B cell (primary cell): ENCODE measurements around the gene ATP5MC2. TPM values are rescaled to one million over a fixed set of nuclear protein-coding genes. Genes with fewer than 3 reads are reported as not detected.

ENCODE experiments used
- ATAC-seq: fragments of 200-7000 bp; cut with Tn5 transposase; one replicate; pipeline ENCODE4 v1.10.0; 2021; ENCODE audit warnings: low read depth, mild to moderate bottlenecking, moderate number of reproducible peaks, moderate library complexity
- CTCF ChIA-PET: fragments of 350-600 bp; sonication (Branson Sonifier 250); formaldehyde crosslinking; loops from one replicate; lab custom pipeline; 2021; ENCODE audit warnings: antibody characterized with exemption, inconsistent platforms; lab: Charles Lee
- POLR2A ChIA-PET: fragments of 350-600 bp; sonication (Branson Sonifier 250); formaldehyde crosslinking; loops from one replicate; lab custom pipeline; 2021; ENCODE audit warnings: antibody characterized with exemption; lab: Charles Lee
- DNase-seq: peaks from one replicate; pipeline ENCODE4 v3.0.0; 2013
- H2AFZ ChIP-seq: 2 replicates; pipeline ENCODE4 v1.6.1; 2012; ENCODE audit warnings: mild to moderate bottlenecking, low read depth, low read length; ENCODE audit not compliant: insufficient read depth, poor library complexity, severe bottlenecking
- H3K27ac ChIP-seq, 2 donors: 1 replicate in 1 of 2; 2 replicates in 1 of 2; pipeline ENCODE4 v1.5.1; 2012 to 2013; ENCODE audit warnings: low read length in 2 of 2, mild to moderate bottlenecking in 2 of 2, moderate library complexity in 1 of 2
- H3K27me3 ChIP-seq, 4 experiments: fragments of 200-600 bp in 1 of 4; sonication (generic) in 1 of 4; replicated peaks in 1 of 4; 1 replicate in 2 of 4; 2 replicates in 2 of 4; pipeline versions ENCODE4 v1.6.1 to v1.7.0; 2013 to 2016; ENCODE audit warnings: low read length in 3 of 4, mild to moderate bottlenecking in 2 of 4, mixed read lengths in 1 of 4, moderate library complexity in 1 of 4; ENCODE audit not compliant: insufficient read depth in 4 of 4, control insufficient read depth in 3 of 4; ENCODE audit errors: control extremely low read depth in 1 of 4
- H3K36me3 ChIP-seq, 2 experiments: replicated peaks in 1 of 2; 1 replicate in 1 of 2; 2 replicates in 1 of 2; pipeline versions ENCODE4 v1.6.1 to v1.7.1; 2013; ENCODE audit warnings: low read length in 1 of 2; ENCODE audit not compliant: insufficient read depth in 2 of 2, control insufficient read depth in 1 of 2; ENCODE audit errors: control extremely low read depth in 1 of 2, extremely low read depth in 1 of 2
- H3K4me1 ChIP-seq, 2 donors: fragments of 200-600 bp in 1 of 2; sonication (generic) in 1 of 2; 1 replicate in 1 of 2; 2 replicates in 1 of 2; pipeline versions ENCODE4 v1.5.1 to v1.6.1; 2013 to 2017; ENCODE audit warnings: low read length in 2 of 2; ENCODE audit not compliant: control insufficient read depth in 2 of 2, insufficient read depth in 2 of 2
- H3K4me2 ChIP-seq: replicated peaks from 2 replicates; pipeline ENCODE3; 2012; ENCODE audit warnings: mild to moderate bottlenecking, low read depth, low read length; ENCODE audit not compliant: poor library complexity, severe bottlenecking
- H3K4me3 ChIP-seq, 5 experiments: fragments of 200-600 bp in 1 of 5; sonication (generic) in 1 of 5; 1 replicate in 3 of 5; 2 replicates in 2 of 5; pipeline versions ENCODE4 v1.5.1 to v1.7.0; 2011 to 2016; ENCODE audit warnings: low read length in 4 of 5, mild to moderate bottlenecking in 4 of 5, low read depth in 2 of 5, control low read depth in 1 of 5, moderate library complexity in 1 of 5; ENCODE audit not compliant: insufficient read depth in 1 of 5; ENCODE audit errors: control extremely low read depth in 1 of 5, extremely low read depth in 1 of 5
- H3K79me2 ChIP-seq: fragments of 200-600 bp; sonication (generic); one replicate; pipeline ENCODE4 v1.6.0; 2016; ENCODE audit warnings: low read length; ENCODE audit not compliant: control insufficient read depth, insufficient read depth
- H3K9ac ChIP-seq: fragments of 200-600 bp; sonication (generic); 2 replicates; pipeline ENCODE4 v1.6.1; 2017; ENCODE audit warnings: mild to moderate bottlenecking, low read length, moderate library complexity
- H3K9me3 ChIP-seq, 3 donors: one replicate each; pipeline versions ENCODE4 v1.6.1 to v1.7.1; 2013; ENCODE audit warnings: low read length in 2 of 3; ENCODE audit not compliant: control insufficient read depth in 2 of 3, insufficient read depth in 1 of 3; ENCODE audit errors: control extremely low read depth in 1 of 3
- H4K20me1 ChIP-seq: 2 replicates; pipeline ENCODE4 v1.6.0; 2012; ENCODE audit warnings: mild to moderate bottlenecking, low read length; ENCODE audit not compliant: insufficient read depth, control insufficient read depth, poor library complexity, severe bottlenecking
- H3K27ac Mint-ChIP-seq: one replicate; pipeline ENCODE4 v1.8.0; 2021; ENCODE audit warnings: mixed read lengths
- H3K27me3 Mint-ChIP-seq: one replicate; pipeline ENCODE4 v1.8.0; 2021; ENCODE audit warnings: mixed read lengths
- H3K4me1 Mint-ChIP-seq: one replicate; pipeline ENCODE4 v1.8.0; 2021; ENCODE audit warnings: mixed read lengths
- H3K4me3 Mint-ChIP-seq: one replicate; pipeline ENCODE4 v1.8.0; 2021; ENCODE audit warnings: mixed read lengths
- H3K9me3 Mint-ChIP-seq: one replicate; pipeline ENCODE4 v1.8.0; 2022; ENCODE audit warnings: mixed read lengths; ENCODE audit not compliant: insufficient read depth
- EZH2 ChIP-seq: IDR thresholded peaks from 2 replicates; pipeline ENCODE4 v1.6.1; 2012; ENCODE audit warnings: borderline replicate concordance, low read depth, mild to moderate bottlenecking, moderate library complexity, low read length; ENCODE audit not compliant: insufficient read depth, poor library complexity, severe bottlenecking
- WGBS: methylation state at CpG from one replicate; pipeline ENCODE4 v1.1.5; 2013; ENCODE audit warnings: missing lambda C conversion rate; ENCODE audit not compliant: insufficient coverage; 5-methylcytosine and 5-hydroxymethylcytosine counted together
- intact Hi-C: fragments of 100-400 bp; cut with micrococcal nuclease; formaldehyde crosslinking; loops from one replicate; pipeline ENCODE4 v1.10.0; 2022
- polyA plus RNA-seq: library from polyadenylated mRNA; depleted of rRNA; stranded (reverse); fragments of >200 nt; gene quantifications from 2 replicates; pipeline ENCODE4 v1.2.3, GENCODE V29; 2012
- total RNA-seq, 2 donors: library from RNA; stranded (reverse); fragments of 120-200 nt in 1 of 2; gene quantifications; 1 replicate in 1 of 2; 2 replicates in 1 of 2; pipeline versions ENCODE4 v1.2.3 to v1.2.4, GENCODE V29; 2013 to 2022
- TF ChIP-seq, protein P1 (sequence below): fragments of 200-600 bp; IDR thresholded peaks from one replicate; pipeline ENCODE4 v1.8.0; 2022; ENCODE audit warnings: antibody characterized with exemption, mild to moderate bottlenecking

Gene ATP5MC2
- total and polyA plus RNA-seq, 2 donors (not counting 1 experiment from before 2014, with no cell fraction given), result 212 to 435 TPM

DNA sequence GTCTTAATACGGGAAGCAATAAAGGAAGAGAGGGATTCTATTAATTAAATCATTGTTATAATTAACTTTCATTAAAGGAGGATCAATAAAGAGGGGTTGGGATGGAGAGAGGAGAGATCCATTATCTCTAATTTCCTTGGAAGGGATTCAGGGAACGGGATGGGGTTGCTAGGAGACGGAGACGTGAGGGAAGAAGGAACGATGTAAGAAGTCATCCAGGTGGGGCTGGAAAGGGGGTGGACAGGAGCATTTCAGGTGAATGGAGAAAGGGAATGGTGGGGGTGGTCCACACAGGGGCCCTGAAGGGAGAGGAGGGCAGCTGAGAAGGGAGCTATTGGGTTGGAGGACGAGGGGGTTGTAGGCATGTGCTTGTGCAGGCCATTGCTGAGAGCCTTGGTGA, 34.2 kb upstream of the ATP5MC2 start:
- Histone ChIP-seq H3K4me2 (no peak overlapping the region), H3K9me3 (no peaks in the 10 kb centered on the region), H3K4me3 (no peak overlapping the region), H3K9ac (no peak overlapping the region), H3K4me1 (peaks cover 0 to 5% of the 10 kb centered on the region in 2 donors), H3K27me3 (peaks cover 0 to 14% (median 0%) of the 10 kb centered on the region in 4 experiments), H4K20me1 (no peaks in the 10 kb centered on the region), H3K27ac (no peak overlapping the region), H2AFZ (no peak overlapping the region), H3K36me3 (peaks cover 0 to 26% of the 10 kb centered on the region in 2 experiments), H3K79me2 (no peaks in the 10 kb centered on the region)
- intact Hi-C loops, result no loop called here
- Mint-ChIP-seq H3K9me3 (no peaks in the 10 kb centered on the region), H3K4me3 (no peak overlapping the region), H3K27ac (no peak overlapping the region), H3K27me3 (peaks cover 17% of the 10 kb centered on the region), H3K4me1 (peaks cover 3% of the 10 kb centered on the region)
- 89% methylated on average over 5 of the region's 6 CpGs for WGBS
- TF ChIP-seq, protein P1, sequence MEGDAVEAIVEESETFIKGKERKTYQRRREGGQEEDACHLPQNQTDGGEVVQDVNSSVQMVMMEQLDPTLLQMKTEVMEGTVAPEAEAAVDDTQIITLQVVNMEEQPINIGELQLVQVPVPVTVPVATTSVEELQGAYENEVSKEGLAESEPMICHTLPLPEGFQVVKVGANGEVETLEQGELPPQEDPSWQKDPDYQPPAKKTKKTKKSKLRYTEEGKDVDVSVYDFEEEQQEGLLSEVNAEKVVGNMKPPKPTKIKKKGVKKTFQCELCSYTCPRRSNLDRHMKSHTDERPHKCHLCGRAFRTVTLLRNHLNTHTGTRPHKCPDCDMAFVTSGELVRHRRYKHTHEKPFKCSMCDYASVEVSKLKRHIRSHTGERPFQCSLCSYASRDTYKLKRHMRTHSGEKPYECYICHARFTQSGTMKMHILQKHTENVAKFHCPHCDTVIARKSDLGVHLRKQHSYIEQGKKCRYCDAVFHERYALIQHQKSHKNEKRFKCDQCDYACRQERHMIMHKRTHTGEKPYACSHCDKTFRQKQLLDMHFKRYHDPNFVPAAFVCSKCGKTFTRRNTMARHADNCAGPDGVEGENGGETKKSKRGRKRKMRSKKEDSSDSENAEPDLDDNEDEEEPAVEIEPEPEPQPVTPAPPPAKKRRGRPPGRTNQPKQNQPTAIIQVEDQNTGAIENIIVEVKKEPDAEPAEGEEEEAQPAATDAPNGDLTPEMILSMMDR, result no peak
- no peak for TF ChIP-seq EZH2
- DNase-seq (no peak), ATAC-seq (no peak)
- CTCF ChIA-PET, result interaction anchor here (10.0 kb wide), 1 partner anchor 35 kb away, joined by 207 read pairs; no protein-coding TSS in a partner anchor
- POLR2A ChIA-PET, result no interaction called here

DNA sequence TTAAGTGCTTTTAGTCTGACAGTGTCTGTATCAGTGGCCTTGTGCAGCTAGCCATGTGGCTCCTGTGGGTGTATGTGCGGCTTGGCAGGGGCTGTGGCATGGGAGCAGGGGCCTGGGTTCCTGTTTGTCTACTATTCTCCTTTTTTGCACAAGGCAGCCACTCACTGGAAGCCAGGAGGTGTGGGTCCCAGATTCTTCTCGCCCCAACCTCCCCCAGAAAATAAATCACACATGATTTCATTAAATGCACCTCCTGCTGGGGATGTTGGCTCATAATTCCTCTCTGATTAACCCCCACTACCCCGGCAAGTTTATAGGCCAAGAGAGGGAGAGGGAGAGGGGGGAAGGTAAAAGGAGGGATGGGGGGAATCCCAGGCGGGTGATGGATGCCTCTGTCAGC, 33.8 kb upstream of the ATP5MC2 start:
- intact Hi-C loops, result no loop called here
- H3K9ac ChIP-seq, result no peak overlapping the region
- H3K4me2 ChIP-seq, result no peak overlapping the region
- H3K4me3 ChIP-seq, result no peak overlapping the region
- POLR2A ChIA-PET, result no interaction called here
- no peak overlapping the region for H2AFZ ChIP-seq
- H3K79me2 ChIP-seq, result no peaks in the 10 kb centered on the region
- 88% methylated on average over 1 of the region's 4 CpGs for WGBS
- no peak overlapping the region for H3K27ac ChIP-seq
- H4K20me1 ChIP-seq, result no peaks in the 10 kb centered on the region
- H3K9me3 ChIP-seq, result no peaks in the 10 kb centered on the region
- TF ChIP-seq EZH2, result no peak
- TF ChIP-seq, protein P1, result no peak
- ATAC-seq (no peak), DNase-seq (no peak)
- H3K9me3 Mint-ChIP-seq, result no peaks in the 10 kb centered on the region
- H3K27me3 ChIP-seq, result peaks cover 0 to 15% (median 0%) of the 10 kb centered on the region in 4 experiments
- H3K36me3 ChIP-seq, result peaks cover 0 to 22% of the 10 kb centered on the region in 2 experiments
- H3K4me1 ChIP-seq, result peaks cover 0 to 5% of the 10 kb centered on the region in 2 donors
- CTCF ChIA-PET, result interaction anchor here (10.0 kb wide), 1 partner anchor 35 kb away, joined by 207 read pairs; no protein-coding TSS in a partner anchor
- no peak overlapping the region for H3K27ac Mint-ChIP-seq
- peaks cover 3% of the 10 kb centered on the region for H3K4me1 Mint-ChIP-seq
- H3K27me3 Mint-ChIP-seq, result peaks cover 18% of the 10 kb centered on the region
- no peak overlapping the region for H3K4me3 Mint-ChIP-seq
